ENCODE results near the gene OR2C3. TPM values are rescaled to one million over a fixed set of nuclear protein-coding genes. Genes with fewer than 3 reads are reported as not detected.
"Not testable (repeated sequence)": the region's sequence is repeated elsewhere in the genome, so short reads cannot be mapped to it uniquely, and the experiment has no call there.

The OR2C3 gene
- total and polyA plus RNA-seq, 2 of the 8 experiments (the other 6 are each of a cell fraction or from before 2014, with no cell fraction given): not detected

GRCh38 chr1:247521886-247522285 is 14.4 kb downstream of the OR2C3 start:
- H2AFZ ChIP-seq (ENCODE audit: low read length); H3K56ac ChIP-seq (replicated peaks; ENCODE audit: insufficient read length, low read depth, low read length); H4K20me1 ChIP-seq (replicated peaks in 1 of 2; ENCODE audit: control insufficient read depth in 1 of 2, insufficient read depth in 2 of 2, low read length in 2 of 2); H3K14ac ChIP-seq (ENCODE audit: insufficient read length); H3K79me2 ChIP-seq (ENCODE audit: control insufficient read depth in 1 of 2, insufficient read depth in 2 of 2, low read length in 2 of 2); H2BK20ac ChIP-seq (ENCODE audit: low read length); H3K23me2 ChIP-seq (ENCODE audit: low read depth, low read length); H3K79me1 ChIP-seq (ENCODE audit: low read depth, low read length); H3K9ac ChIP-seq (replicated peaks in 1 of 4; ENCODE audit: extremely low read depth in 1 of 4, low read depth in 3 of 4, low read length in 3 of 4); H2BK12ac ChIP-seq (ENCODE audit: low read depth, low read length); CTCF ChIA-PET (ENCODE audit: partially characterized antibody); H2BK15ac ChIP-seq (ENCODE audit: low read length); FAIRE-seq; POLR2A ChIA-PET (ENCODE audit: partially characterized antibody); H4K91ac ChIP-seq (replicated peaks; ENCODE audit: insufficient read length, low read length); H2BK5ac ChIP-seq (ENCODE audit: low read depth, low read length); DNase-seq (ENCODE audit: low read depth in 1 of 2, low spot score in 2 of 2); H4K8ac ChIP-seq (ENCODE audit: extremely low read depth, insufficient read depth, low read length); H3K36me3 ChIP-seq (ENCODE audit: control insufficient read depth in 2 of 4, insufficient read depth in 4 of 4, low read length in 3 of 4); H3K27me3 ChIP-seq (replicated peaks in 1 of 4; ENCODE audit: control insufficient read depth in 3 of 4, extremely low read depth in 1 of 4, insufficient read depth in 3 of 4, low read length in 3 of 4); H3K23ac ChIP-seq (ENCODE audit: insufficient read length); H3K4me1 ChIP-seq (replicated peaks in 1 of 4; ENCODE audit: control insufficient read depth in 3 of 4, insufficient read depth in 4 of 4, low read length in 3 of 4); H3K4me2 ChIP-seq (ENCODE audit: insufficient read depth in 1 of 2, low read depth in 2 of 2, low read length in 2 of 2); H4K5ac ChIP-seq (ENCODE audit: insufficient read length, low read depth, low read length); H3K4me3 ChIP-seq (ENCODE audit: extremely low read depth in 1 of 4, insufficient read depth in 2 of 4, low read depth in 3 of 4, low read length in 4 of 4); H3K27ac ChIP-seq (ENCODE audit: low read depth, low read length); H2BK120ac ChIP-seq (replicated peaks; ENCODE audit: low read depth, low read length); H2AK5ac ChIP-seq (ENCODE audit: low read depth, low read length); H3K18ac ChIP-seq (ENCODE audit: extremely low read depth, low read length); H3K4ac ChIP-seq (replicated peaks; ENCODE audit: insufficient read length, low read depth, low read length): not testable (repeated sequence)
- 79% methylated on average over 7 of the region's 30 CpGs; no CpG with 5 or more reads in 1 of the 2 experiments for WGBS, 2 experiments (ENCODE audit: extremely low coverage in 1 of 2, insufficient coverage in 1 of 2, insufficient read length in 1 of 2, insufficient replicate concordance in 2 of 2, low coverage in 1 of 2, low lambda C conversion rate in 2 of 2, missing lambda C conversion rate in 1 of 2)
- peaks cover 20 to 49% of the 10 kb centered on the region in 2 experiments for H3K9me3 ChIP-seq (ENCODE audit: insufficient read depth in 2 of 2, low read depth in 1 of 2, low read length in 1 of 2)

All from H1 (cell line).